Esophagus muscularis mucosa (tissue), 4 donors: ENCODE measurements around the gene PRIM1. TPM values are rescaled to one million over a fixed set of nuclear protein-coding genes. Genes with fewer than 3 reads are reported as not detected.

Experiments used
- DNase-seq: peaks from one replicate; pipeline ENCODE4 v3.0.0-alpha.2; 2017; ENCODE audit errors: extremely low spot score
- H3K27ac ChIP-seq, 4 donors: fragments of 200-600 bp; sonication (generic); replicated peaks in 1 of 4; 1 replicate in 3 of 4; 2 replicates in 1 of 4; pipeline ENCODE4 v1.5.1; 2016 to 2019; ENCODE audit warnings: mild to moderate bottlenecking in 1 of 4
- H3K27me3 ChIP-seq, 4 donors: fragments of 200-600 bp; sonication (generic); one replicate each; pipeline versions ENCODE4 v1.5.1 to v1.6.0; 2016 to 2019
- H3K36me3 ChIP-seq, 4 donors: fragments of 200-600 bp; sonication (generic); one replicate each; pipeline ENCODE4 v1.5.1; 2016 to 2019
- H3K4me1 ChIP-seq, 4 donors: fragments of 200-600 bp; sonication (generic); one replicate each; pipeline ENCODE4 v1.5.1; 2016 to 2019
- H3K4me3 ChIP-seq, 4 donors: fragments of 200-600 bp; sonication (generic); 1 replicate in 2 of 4; 2 replicates in 2 of 4; pipeline ENCODE4 v1.5.1; 2016 to 2019; ENCODE audit warnings: mild to moderate bottlenecking in 4 of 4, moderate library complexity in 1 of 4
- H3K9me3 ChIP-seq, 4 donors: fragments of 200-600 bp; sonication (generic); 1 replicate in 3 of 4; 2 replicates in 1 of 4; pipeline ENCODE4 v1.5.1; 2016 to 2019
- EP300 ChIP-seq: sonication (generic); formaldehyde crosslinking; IDR thresholded peaks from one replicate; pipeline ENCODE4 v1.6.1; 2017; ENCODE audit warnings: antibody characterized with exemption
- POLR2A ChIP-seq: fragments of 450-650 bp; IDR thresholded peaks from one replicate; pipeline ENCODE4 v1.6.1; 2017; ENCODE audit warnings: antibody characterized with exemption, moderate library complexity, mild to moderate bottlenecking, low read depth
- POLR2AphosphoS5 ChIP-seq, 2 donors: sonication (generic); formaldehyde crosslinking; IDR thresholded peaks; one replicate each; pipeline ENCODE4 v1.6.1; 2017; ENCODE audit warnings: antibody characterized with exemption in 2 of 2
- WGBS: methylation state at CpG from one replicate; pipeline ENCODE4 v1.1.5; 2018; 5-methylcytosine and 5-hydroxymethylcytosine counted together
- intact Hi-C: fragments of 100-400 bp; cut with DNase I; formaldehyde crosslinking; loops from one replicate; pipeline ENCODE4 v1.15.1; 2023
- total RNA-seq, 4 donors: library from RNA; depleted of rRNA; stranded (reverse); fragments of >200 nt; gene quantifications; one replicate each; pipeline versions ENCODE4 v1.1.0 to v1.2.1, GENCODE V29; 2016
- TF ChIP-seq, protein P1 (sequence below), 3 experiments: fragments of 200-600 bp in 2 of 3; fragments of 450-650 bp in 1 of 3; sonication (generic) in 2 of 3; IDR thresholded peaks; one replicate each; pipeline ENCODE4 v1.5.1; 2017 to 2019; ENCODE audit warnings: antibody characterized with exemption in 3 of 3, mild to moderate bottlenecking in 2 of 3, moderate library complexity in 1 of 3

The PRIM1 gene
- total RNA-seq, 4 donors from 2014 or later, result 2.2 to 4.2 (median 3.2) TPM

DNA sequence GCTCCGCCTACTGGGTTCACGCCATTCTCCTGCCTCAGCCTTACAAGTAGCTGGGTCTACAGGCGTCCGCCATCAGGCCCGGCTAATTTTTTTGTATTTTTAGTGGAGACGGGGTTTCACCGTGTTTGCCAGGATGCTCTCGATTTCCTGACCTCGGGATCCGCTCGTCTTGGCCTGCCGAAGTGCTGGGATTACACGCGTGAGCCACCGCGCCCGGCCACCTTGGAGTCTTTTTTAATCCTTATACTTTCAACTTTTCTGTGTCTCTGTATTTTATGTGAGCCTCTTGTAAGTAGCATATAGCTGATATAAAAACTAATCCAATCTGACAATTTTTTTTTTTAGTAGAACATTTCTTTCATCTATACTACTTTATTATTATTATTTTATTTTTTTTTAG lies 26.6 kb upstream of the PRIM1 start:
- intact Hi-C loops, result no loop called here
- H3K4me1 ChIP-seq, result no peaks in the 10 kb centered on the region
- H3K36me3 ChIP-seq, result no peaks in the 10 kb centered on the region
- no peaks in the 10 kb centered on the region for H3K27me3 ChIP-seq
- DNase-seq, result no peak
- no peak for TF ChIP-seq EP300
- TF ChIP-seq POLR2AphosphoS5 (IDR thresholded peaks at IDR 0.05), result no peak
- TF ChIP-seq, protein P1, sequence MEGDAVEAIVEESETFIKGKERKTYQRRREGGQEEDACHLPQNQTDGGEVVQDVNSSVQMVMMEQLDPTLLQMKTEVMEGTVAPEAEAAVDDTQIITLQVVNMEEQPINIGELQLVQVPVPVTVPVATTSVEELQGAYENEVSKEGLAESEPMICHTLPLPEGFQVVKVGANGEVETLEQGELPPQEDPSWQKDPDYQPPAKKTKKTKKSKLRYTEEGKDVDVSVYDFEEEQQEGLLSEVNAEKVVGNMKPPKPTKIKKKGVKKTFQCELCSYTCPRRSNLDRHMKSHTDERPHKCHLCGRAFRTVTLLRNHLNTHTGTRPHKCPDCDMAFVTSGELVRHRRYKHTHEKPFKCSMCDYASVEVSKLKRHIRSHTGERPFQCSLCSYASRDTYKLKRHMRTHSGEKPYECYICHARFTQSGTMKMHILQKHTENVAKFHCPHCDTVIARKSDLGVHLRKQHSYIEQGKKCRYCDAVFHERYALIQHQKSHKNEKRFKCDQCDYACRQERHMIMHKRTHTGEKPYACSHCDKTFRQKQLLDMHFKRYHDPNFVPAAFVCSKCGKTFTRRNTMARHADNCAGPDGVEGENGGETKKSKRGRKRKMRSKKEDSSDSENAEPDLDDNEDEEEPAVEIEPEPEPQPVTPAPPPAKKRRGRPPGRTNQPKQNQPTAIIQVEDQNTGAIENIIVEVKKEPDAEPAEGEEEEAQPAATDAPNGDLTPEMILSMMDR (IDR thresholded peaks at IDR 0.05), result no peak
- no peak for TF ChIP-seq POLR2A
- H3K9me3 ChIP-seq, result no peaks in the 10 kb centered on the region
- 97% methylated on average over 17 of the region's 17 CpGs for WGBS
- no peak overlapping the region for H3K27ac ChIP-seq
- H3K4me3 ChIP-seq, result no peak overlapping the region

DNA sequence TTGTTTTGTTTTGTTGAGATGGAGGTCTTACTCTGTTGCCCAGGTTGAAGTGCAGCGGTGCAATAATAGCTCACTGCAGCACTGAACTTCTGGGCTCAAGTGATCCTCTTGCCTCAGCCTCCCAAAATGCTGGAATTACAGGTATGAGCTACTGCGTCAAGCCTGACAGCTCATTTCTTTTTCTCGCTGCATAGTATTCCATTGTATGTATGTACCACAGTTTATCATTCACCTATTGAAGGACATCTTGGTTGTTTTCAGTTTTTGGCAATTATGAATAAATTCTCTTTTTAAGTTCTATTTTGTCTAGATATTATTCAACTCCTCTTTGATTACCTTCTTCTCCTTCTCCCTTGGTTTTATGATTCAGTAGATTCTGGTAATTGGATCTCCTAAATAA lies 24.5 kb upstream of the PRIM1 start:
- no peaks in the 10 kb centered on the region for H3K4me1 ChIP-seq
- no peaks in the 10 kb centered on the region for H3K9me3 ChIP-seq
- intact Hi-C loops, result no loop called here
- DNase-seq, result no peak
- H3K36me3 ChIP-seq, result no peaks in the 10 kb centered on the region
- H3K4me3 ChIP-seq, result no peak overlapping the region
- no peaks in the 10 kb centered on the region for H3K27me3 ChIP-seq
- no peak overlapping the region for H3K27ac ChIP-seq
- TF ChIP-seq POLR2A (no peak), EP300 (no peak), POLR2AphosphoS5 (IDR thresholded peaks at IDR 0.05) (no peak)
- TF ChIP-seq, protein P1 (IDR thresholded peaks at IDR 0.05), result no peak
- WGBS, result 98% methylated on average over 3 of the region's 3 CpGs

DNA sequence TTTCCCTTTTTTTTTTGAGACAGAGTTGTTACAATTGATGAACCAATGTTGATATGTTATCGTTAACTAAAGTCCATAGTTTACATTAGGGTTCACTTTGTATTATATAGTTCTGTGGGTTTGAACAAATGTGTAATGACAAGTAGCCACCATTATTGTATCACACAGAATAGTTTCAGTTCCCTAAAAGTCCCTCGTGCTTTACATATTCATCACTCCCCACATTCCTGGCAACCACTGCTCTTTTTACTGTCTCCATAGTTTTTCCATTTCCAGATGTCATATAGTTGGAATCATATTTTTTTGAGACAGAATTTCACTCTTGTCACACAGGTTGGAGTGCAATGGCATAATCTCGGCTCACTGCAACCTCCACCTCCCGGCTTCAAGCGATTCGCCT lies 23.5 kb upstream of the PRIM1 start:
- WGBS, result 85% methylated on average over 5 of the region's 6 CpGs

DNA sequence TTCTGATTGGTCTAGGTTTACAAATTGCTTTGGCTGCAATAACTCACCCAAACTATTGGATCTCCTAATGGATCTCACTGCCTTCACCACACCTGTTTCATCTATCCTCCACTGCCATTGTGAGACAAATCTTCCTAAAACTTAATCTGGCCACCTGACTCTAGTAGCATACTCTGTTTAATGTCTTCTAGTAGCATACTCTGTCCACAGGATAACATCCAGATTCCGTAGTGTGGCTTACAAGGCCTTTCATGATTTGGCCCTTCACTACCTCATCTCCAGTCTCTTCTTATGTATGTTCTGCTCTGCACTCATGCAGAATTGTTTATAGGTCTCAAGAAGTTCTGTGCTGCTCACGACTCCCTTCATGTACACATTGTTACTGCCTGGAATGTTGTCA lies 21.0 kb upstream of the PRIM1 start:
- intact Hi-C loops, result no loop called here
- Histone ChIP-seq H3K4me1 (no peaks in the 10 kb centered on the region), H3K9me3 (no peaks in the 10 kb centered on the region), H3K27ac (no peak overlapping the region), H3K36me3 (no peaks in the 10 kb centered on the region), H3K27me3 (no peaks in the 10 kb centered on the region), H3K4me3 (no peak overlapping the region)
- 93% methylated on average over 2 of the region's 2 CpGs for WGBS
- DNase-seq, result no peak
- TF ChIP-seq POLR2A, result no peak
- TF ChIP-seq, protein P1 (IDR thresholded peaks at IDR 0.05), result no peak
- TF ChIP-seq EP300, result no peak
- no peak for TF ChIP-seq POLR2AphosphoS5 (IDR thresholded peaks at IDR 0.05)

More for the DNA sequence above, 23.5 kb upstream of the PRIM1 start:
- Histone ChIP-seq H3K9me3 (no peaks in the 10 kb centered on the region), H3K36me3 (no peaks in the 10 kb centered on the region), H3K4me1 (no peaks in the 10 kb centered on the region), H3K27ac (no peak overlapping the region), H3K27me3 (no peaks in the 10 kb centered on the region), H3K4me3 (no peak overlapping the region)
- TF ChIP-seq POLR2AphosphoS5 (IDR thresholded peaks at IDR 0.05) (no peak), EP300 (no peak), POLR2A (no peak)
- TF ChIP-seq, protein P1 (IDR thresholded peaks at IDR 0.05), result no peak
- no peak for DNase-seq
- intact Hi-C loops, result no loop called here

- H3K9me3 ChIP-seq, result no peaks in the 10 kb centered on the region
- H3K27me3 ChIP-seq, result no peaks in the 10 kb centered on the region
- DNase-seq, result no peak
- H3K36me3 ChIP-seq, result no peaks in the 10 kb centered on the region
- TF ChIP-seq EP300 (no peak), POLR2AphosphoS5 (IDR thresholded peaks at IDR 0.05) (no peak), POLR2A (no peak)
- TF ChIP-seq, protein P1 (IDR thresholded peaks at IDR 0.05), result no peak
- intact Hi-C loops, result no loop called here
- WGBS, result 72% methylated on average over 5 of the region's 5 CpGs
- H3K4me3 ChIP-seq, result no peak overlapping the region
- H3K27ac ChIP-seq, result no peak overlapping the region
- no peaks in the 10 kb centered on the region for H3K4me1 ChIP-seq
Measured at GRCh38 chr12:56772625-56773024, 20.5 kb upstream of the PRIM1 start.
